Activated T-cell treated with anti-CD3 and anti-CD28 coated beads, Interleukin-2, amount 50 U/mL, for 24 hours (primary cell): Measurements from ENCODE around the gene APLN.

Experiments used
- DNase-seq: peaks from one replicate; pipeline ENCODE4 v3.0.0-alpha.2; 2020
- H3K27ac Mint-ChIP-seq: 2 replicates; pipeline ENCODE4 v1.8.0; 2020; ENCODE audit warnings: mild to moderate bottlenecking, mixed read lengths
- H3K27me3 Mint-ChIP-seq: 2 replicates; pipeline ENCODE4 v1.8.0; 2020; ENCODE audit warnings: mixed read lengths
- H3K36me3 Mint-ChIP-seq: 2 replicates; pipeline ENCODE4 v1.8.0; 2020; ENCODE audit warnings: low read depth, mixed read lengths
- H3K4me1 Mint-ChIP-seq: 2 replicates; pipeline ENCODE4 v1.8.0; 2020; ENCODE audit warnings: low read depth, mixed read lengths
- H3K4me3 Mint-ChIP-seq: 2 replicates; pipeline ENCODE4 v1.8.0; 2020; ENCODE audit warnings: mild to moderate bottlenecking, moderate library complexity, mixed read lengths
- H3K9me3 Mint-ChIP-seq: 2 replicates; pipeline ENCODE4 v1.8.0; 2020; ENCODE audit warnings: mixed read lengths

Gene APLN

GRCh38 chrX:129608496-129608895 is 46.3 kb downstream of the APLN start:
- Mint-ChIP-seq H3K4me1 (peaks cover 8% of the 10 kb centered on the region), H3K9me3 (no peaks in the 10 kb centered on the region), H3K27ac (no peak overlapping the region), H3K36me3 (no peaks in the 10 kb centered on the region), H3K4me3 (no peak overlapping the region), H3K27me3 (peaks cover 21% of the 10 kb centered on the region)
- no peak for DNase-seq

- peaks cover 8% of the 10 kb centered on the region for H3K4me1 Mint-ChIP-seq
These were observed 47.8 kb downstream of the APLN start for GRCh38 chrX:129606918-129607317.

DNA sequence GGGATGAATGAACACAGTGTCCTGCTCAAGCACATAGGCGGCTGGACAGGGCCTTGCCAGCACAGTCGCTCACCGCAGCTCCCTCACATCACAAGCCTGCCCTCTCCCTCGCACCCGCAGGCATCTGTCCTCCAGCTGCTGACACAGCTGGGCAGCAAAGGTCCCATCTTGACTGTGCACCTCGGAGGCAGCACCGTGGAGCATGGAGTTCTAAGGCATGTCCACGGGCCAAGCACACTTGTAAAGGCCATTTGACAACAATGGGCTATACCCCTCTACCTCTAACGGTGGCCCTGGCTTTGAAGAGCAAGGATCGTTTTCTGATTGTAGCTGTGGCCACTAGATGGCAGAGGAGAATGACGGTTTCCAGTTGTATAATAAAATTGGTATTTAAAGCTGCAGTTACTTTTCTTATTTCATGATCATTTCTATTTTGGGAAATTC is 53.8 kb downstream of the APLN start:
- peaks cover 10% of the 10 kb centered on the region for H3K4me1 Mint-ChIP-seq
- DNase-seq: peak; percentile 37
- H3K27me3 Mint-ChIP-seq: peaks cover 39% of the 10 kb centered on the region
- H3K9me3 Mint-ChIP-seq: no peaks in the 10 kb centered on the region
- H3K27ac Mint-ChIP-seq: no peak overlapping the region
- H3K36me3 Mint-ChIP-seq: no peaks in the 10 kb centered on the region
- H3K4me3 Mint-ChIP-seq: no peak overlapping the region

More at GRCh38 chrX:129606918-129607317, 47.8 kb downstream of the APLN start:
- Mint-ChIP-seq H3K36me3 (no peaks in the 10 kb centered on the region), H3K9me3 (no peaks in the 10 kb centered on the region), H3K27ac (no peak overlapping the region), H3K27me3 (peaks cover 27% of the 10 kb centered on the region), H3K4me3 (no peak overlapping the region)
- DNase-seq: peak; percentile 58

- H3K4me1 Mint-ChIP-seq: peaks cover 7% of the 10 kb centered on the region
- H3K27ac Mint-ChIP-seq: no peak overlapping the region
- H3K36me3 Mint-ChIP-seq: no peaks in the 10 kb centered on the region
- DNase-seq: no peak
- no peaks in the 10 kb centered on the region for H3K9me3 Mint-ChIP-seq
- H3K4me3 Mint-ChIP-seq: no peak overlapping the region
- peaks cover 33% of the 10 kb centered on the region for H3K27me3 Mint-ChIP-seq
These were observed 54.8 kb downstream of the APLN start for GRCh38 chrX:129599996-129600395.

GRCh38 chrX:129599499-129599898 is 55.3 kb downstream of the APLN start:
- no peak overlapping the region for H3K27ac Mint-ChIP-seq
- H3K27me3 Mint-ChIP-seq: peaks cover 33% of the 10 kb centered on the region
- no peaks in the 10 kb centered on the region for H3K9me3 Mint-ChIP-seq
- H3K4me1 Mint-ChIP-seq: peaks cover 5% of the 10 kb centered on the region
- no peak for DNase-seq
- H3K4me3 Mint-ChIP-seq: no peak overlapping the region
- no peaks in the 10 kb centered on the region for H3K36me3 Mint-ChIP-seq

DNA sequence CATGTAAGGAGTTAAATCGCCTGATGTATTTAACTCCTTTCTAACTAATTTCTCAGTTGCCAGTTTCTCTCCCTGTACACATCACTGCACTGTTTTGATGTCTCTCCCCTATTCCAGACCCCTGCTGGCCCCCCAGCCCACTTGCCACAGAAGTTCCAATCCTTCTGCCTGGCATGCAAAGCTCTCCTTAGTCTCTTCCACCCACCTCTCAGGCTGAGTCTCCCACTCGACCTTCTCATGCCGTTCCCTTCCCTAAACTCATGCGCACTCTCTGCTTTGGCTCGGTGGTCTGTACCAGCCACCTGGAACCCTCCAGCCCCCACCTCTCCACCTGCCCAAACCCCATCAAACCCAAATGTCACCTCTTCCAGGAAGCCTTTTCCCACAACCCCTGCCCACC is 56.9 kb downstream of the APLN start:
- no peak for DNase-seq
- Mint-ChIP-seq H3K27ac (no peak overlapping the region), H3K4me3 (no peak overlapping the region), H3K36me3 (no peaks in the 10 kb centered on the region), H3K27me3 (peaks cover 31% of the 10 kb centered on the region), H3K4me1 (peaks cover 2% of the 10 kb centered on the region), H3K9me3 (no peaks in the 10 kb centered on the region)

DNA sequence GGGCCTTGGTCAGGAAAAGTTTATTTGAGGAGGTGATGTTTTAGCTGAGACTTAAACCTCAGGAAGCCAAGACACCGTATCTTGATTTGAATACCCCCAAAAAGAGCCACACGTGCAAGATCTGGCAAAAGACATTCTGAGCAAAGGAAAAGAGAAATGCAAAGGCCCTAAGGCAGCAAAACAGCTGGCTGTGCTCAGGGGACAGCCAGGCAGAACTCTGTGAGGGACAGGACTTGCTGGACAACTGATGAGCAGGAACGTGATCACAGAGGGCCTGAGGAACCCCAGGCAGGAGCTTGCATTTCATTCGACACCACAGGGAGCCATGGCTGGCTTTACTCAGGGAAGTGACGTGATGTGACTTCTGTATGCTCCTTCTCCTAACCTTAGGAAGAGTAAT is 58.7 kb downstream of the APLN start:
- no peaks in the 10 kb centered on the region for H3K36me3 Mint-ChIP-seq
- H3K27me3 Mint-ChIP-seq: peaks cover 23% of the 10 kb centered on the region
- H3K27ac Mint-ChIP-seq: no peak overlapping the region

More for the DNA sequence above, 58.7 kb downstream of the APLN start:
- Mint-ChIP-seq H3K9me3 (no peaks in the 10 kb centered on the region), H3K4me3 (no peak overlapping the region), H3K4me1 (no peaks in the 10 kb centered on the region)
- DNase-seq: no peak
